WERI-Rb-1 (cell line): ENCODE measurements around the gene RNF220.

ENCODE experiments used
- DNase-seq: peaks from one replicate; pipeline ENCODE4 v3.0.0-alpha.2; 2020
- H3K27ac ChIP-seq: fragments of 250-450 bp; sonication (Bioruptor Pico); 2 replicates; pipeline ENCODE4 v1.5.1; 2020; ENCODE audit warnings: mild to moderate bottlenecking, moderate library complexity
- H3K27me3 ChIP-seq: fragments of 250-450 bp; sonication (Bioruptor Pico); 2 replicates; pipeline ENCODE4 v1.5.1; 2021; ENCODE audit warnings: mild to moderate bottlenecking, low read depth, moderate library complexity; ENCODE audit not compliant: insufficient read depth, severe bottlenecking
- H3K36me3 ChIP-seq: fragments of 250-450 bp; sonication (Bioruptor Pico); 2 replicates; pipeline ENCODE4 v1.5.1; 2020; ENCODE audit warnings: mild to moderate bottlenecking, moderate library complexity
- H3K4me3 ChIP-seq: 2 replicates; pipeline ENCODE4 v1.5.1; 2011; ENCODE audit warnings: low read depth, mild to moderate bottlenecking, control low read depth, low read length
- H3K9me3 ChIP-seq: fragments of 250-450 bp; sonication (Bioruptor Pico); 2 replicates; pipeline ENCODE4 v1.5.1; 2021; ENCODE audit warnings: mild to moderate bottlenecking, moderate library complexity; ENCODE audit not compliant: severe bottlenecking
- TF ChIP-seq, protein P1 (sequence below): IDR thresholded peaks from 2 replicates; pipeline ENCODE4 v1.5.1; 2011; ENCODE audit warnings: low read depth, mild to moderate bottlenecking, control low read depth, inconsistent platforms, low read length

The RNF220 gene

GRCh38 chr1:44377925-44378784, 26.9 kb upstream of the RNF220 start:
- H3K4me3 ChIP-seq = no peak overlapping the region
- H3K36me3 ChIP-seq = no peaks in the 10 kb centered on the region
- H3K27ac ChIP-seq = no peak overlapping the region; the same call in 1 of the 2 replicates
- no peaks in the 10 kb centered on the region for H3K9me3 ChIP-seq
- peak; percentile 75 for DNase-seq
- H3K27me3 ChIP-seq = no peaks in the 10 kb centered on the region
- TF ChIP-seq, protein P1, sequence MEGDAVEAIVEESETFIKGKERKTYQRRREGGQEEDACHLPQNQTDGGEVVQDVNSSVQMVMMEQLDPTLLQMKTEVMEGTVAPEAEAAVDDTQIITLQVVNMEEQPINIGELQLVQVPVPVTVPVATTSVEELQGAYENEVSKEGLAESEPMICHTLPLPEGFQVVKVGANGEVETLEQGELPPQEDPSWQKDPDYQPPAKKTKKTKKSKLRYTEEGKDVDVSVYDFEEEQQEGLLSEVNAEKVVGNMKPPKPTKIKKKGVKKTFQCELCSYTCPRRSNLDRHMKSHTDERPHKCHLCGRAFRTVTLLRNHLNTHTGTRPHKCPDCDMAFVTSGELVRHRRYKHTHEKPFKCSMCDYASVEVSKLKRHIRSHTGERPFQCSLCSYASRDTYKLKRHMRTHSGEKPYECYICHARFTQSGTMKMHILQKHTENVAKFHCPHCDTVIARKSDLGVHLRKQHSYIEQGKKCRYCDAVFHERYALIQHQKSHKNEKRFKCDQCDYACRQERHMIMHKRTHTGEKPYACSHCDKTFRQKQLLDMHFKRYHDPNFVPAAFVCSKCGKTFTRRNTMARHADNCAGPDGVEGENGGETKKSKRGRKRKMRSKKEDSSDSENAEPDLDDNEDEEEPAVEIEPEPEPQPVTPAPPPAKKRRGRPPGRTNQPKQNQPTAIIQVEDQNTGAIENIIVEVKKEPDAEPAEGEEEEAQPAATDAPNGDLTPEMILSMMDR = peak; percentile 75

DNA sequence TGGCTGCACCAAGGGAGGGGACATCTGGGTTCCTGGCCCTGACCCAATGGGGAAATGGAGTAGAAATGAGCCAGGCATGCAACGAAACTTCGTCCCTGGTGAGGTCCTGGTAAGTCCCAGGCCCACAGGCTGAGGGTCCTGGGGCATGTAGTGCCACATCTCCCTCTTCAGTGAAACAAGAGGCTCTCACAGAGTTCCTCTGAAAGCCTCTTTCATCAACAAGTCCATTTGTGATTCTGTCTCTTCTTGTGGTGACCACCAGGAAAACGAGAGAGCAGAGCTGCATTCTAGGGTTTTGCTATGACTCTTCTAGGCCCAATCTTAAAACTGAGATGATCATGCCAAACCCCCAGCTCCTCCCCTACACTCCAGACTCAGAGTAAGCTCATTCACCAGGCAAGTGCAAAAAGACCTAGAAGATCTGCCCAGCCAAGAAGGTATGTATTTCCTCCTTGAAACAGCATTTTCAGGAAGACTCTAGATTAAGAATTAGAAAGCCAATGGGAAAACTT, 24.3 kb upstream of the RNF220 start:
- no peaks in the 10 kb centered on the region for H3K36me3 ChIP-seq
- DNase-seq = no peak
- no peak overlapping the region for H3K4me3 ChIP-seq
- H3K27me3 ChIP-seq = no peaks in the 10 kb centered on the region
- TF ChIP-seq, protein P1 = no peak
- no peak overlapping the region for H3K27ac ChIP-seq
- H3K9me3 ChIP-seq = no peaks in the 10 kb centered on the region

GRCh38 chr1:44388551-44388950, 16.5 kb upstream of the RNF220 start:
- TF ChIP-seq, protein P1 = no peak
- Histone ChIP-seq H3K36me3 (no peaks in the 10 kb centered on the region), H3K4me3 (no peak overlapping the region), H3K27ac (no peak overlapping the region), H3K9me3 (no peaks in the 10 kb centered on the region), H3K27me3 (no peaks in the 10 kb centered on the region)
- DNase-seq = no peak

DNA sequence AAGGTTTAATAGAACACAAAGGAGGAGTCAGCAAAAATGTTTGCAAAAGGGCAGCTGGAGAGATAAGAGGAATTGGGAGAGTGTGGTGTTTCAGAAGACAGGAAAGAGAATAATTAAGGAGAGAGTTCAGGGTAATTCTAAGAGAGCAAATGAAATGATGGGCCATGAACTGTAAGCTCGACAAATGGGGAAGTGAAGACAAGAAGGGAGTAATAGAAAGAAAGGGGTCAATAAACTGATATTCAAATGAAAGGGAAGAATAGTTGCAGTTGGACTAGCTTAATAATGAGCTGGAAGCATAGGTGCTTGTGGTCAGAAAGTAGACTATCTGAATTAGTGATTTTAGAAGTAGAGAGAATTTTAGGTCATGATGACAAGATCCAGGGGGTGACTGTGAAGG, 15.6 kb upstream of the RNF220 start:
- H3K9me3 ChIP-seq = no peaks in the 10 kb centered on the region
- H3K27me3 ChIP-seq = no peaks in the 10 kb centered on the region
- no peak overlapping the region for H3K27ac ChIP-seq
- H3K4me3 ChIP-seq = no peak overlapping the region
- H3K36me3 ChIP-seq = no peaks in the 10 kb centered on the region
- DNase-seq = no peak
- TF ChIP-seq, protein P1 = no peak

DNA sequence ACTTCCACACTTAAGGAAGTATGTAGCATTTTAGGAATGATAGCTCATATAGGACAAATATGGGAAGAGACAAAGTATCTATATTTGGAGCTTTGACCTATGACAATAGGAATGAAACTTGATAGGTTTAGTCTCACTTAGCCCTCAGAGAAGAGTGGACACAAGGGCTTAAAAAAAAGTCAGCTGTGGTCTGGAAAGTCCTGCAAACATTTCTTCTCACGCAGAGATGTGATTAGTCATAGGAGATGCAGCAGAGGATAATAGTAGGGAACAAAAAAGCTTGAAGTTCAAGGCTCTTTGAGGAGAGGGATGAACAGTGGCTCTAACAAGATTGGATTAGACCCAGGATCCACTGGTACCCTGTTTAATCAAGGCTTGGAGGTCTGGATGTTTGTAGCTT, 14.8 kb upstream of the RNF220 start:
- H3K27me3 ChIP-seq = no peaks in the 10 kb centered on the region
- H3K4me3 ChIP-seq = no peak overlapping the region
- H3K36me3 ChIP-seq = no peaks in the 10 kb centered on the region
- no peak for DNase-seq
- TF ChIP-seq, protein P1 = no peak
- H3K9me3 ChIP-seq = no peaks in the 10 kb centered on the region
- H3K27ac ChIP-seq = no peak overlapping the region
